ENCODE measurements around the gene UVSSA. TPM values are rescaled to one million over a fixed set of nuclear protein-coding genes. Genes with fewer than 3 reads are reported as not detected.

UVSSA gene
- total RNA-seq, 1 donor from 2014 or later = 22.1 TPM

- no peak for DNase-seq (ENCODE audit: low spot score)
- TF ChIP-seq CTCF (IDR thresholded peaks at IDR 0.05; ENCODE audit: unreplicated experiment) = no peak
- H3K9me3 Mint-ChIP-seq (ENCODE audit: unreplicated experiment) = no peaks in the 10 kb centered on the region
- H3K4me1 Mint-ChIP-seq (ENCODE audit: unreplicated experiment) = no peaks in the 10 kb centered on the region
- no peak overlapping the region for H3K4me3 Mint-ChIP-seq (ENCODE audit: unreplicated experiment)
- peaks cover 2% of the 10 kb centered on the region for H3K27me3 Mint-ChIP-seq (ENCODE audit: unreplicated experiment)
- H3K27ac Mint-ChIP-seq (ENCODE audit: unreplicated experiment) = no peak overlapping the region
- no peaks in the 10 kb centered on the region for H3K36me3 Mint-ChIP-seq (ENCODE audit: low read depth, unreplicated experiment)
Measured at GRCh38 chr4:1365271-1366178, 18.5 kb downstream of the UVSSA start.

- no peak for DNase-seq (ENCODE audit: low spot score)
- Mint-ChIP-seq H3K27me3 (ENCODE audit: unreplicated experiment) (peaks cover 2% of the 10 kb centered on the region), H3K4me3 (ENCODE audit: unreplicated experiment) (no peak overlapping the region), H3K4me1 (ENCODE audit: unreplicated experiment) (no peaks in the 10 kb centered on the region), H3K27ac (ENCODE audit: unreplicated experiment) (no peak overlapping the region), H3K36me3 (ENCODE audit: low read depth, unreplicated experiment) (no peaks in the 10 kb centered on the region), H3K9me3 (ENCODE audit: unreplicated experiment) (no peaks in the 10 kb centered on the region)
- TF ChIP-seq CTCF (IDR thresholded peaks at IDR 0.05; ENCODE audit: unreplicated experiment) = no peak
Measured at GRCh38 chr4:1366371-1367229, 19.6 kb downstream of the UVSSA start.

- no peak overlapping the region for H3K27ac Mint-ChIP-seq (ENCODE audit: unreplicated experiment)
- no peaks in the 10 kb centered on the region for H3K9me3 Mint-ChIP-seq (ENCODE audit: unreplicated experiment)
- H3K4me1 Mint-ChIP-seq (ENCODE audit: unreplicated experiment) = no peaks in the 10 kb centered on the region
- DNase-seq (ENCODE audit: low spot score) = no peak
- no peaks in the 10 kb centered on the region for H3K27me3 Mint-ChIP-seq (ENCODE audit: unreplicated experiment)
- no peaks in the 10 kb centered on the region for H3K36me3 Mint-ChIP-seq (ENCODE audit: low read depth, unreplicated experiment)
- no peak for TF ChIP-seq CTCF (IDR thresholded peaks at IDR 0.05; ENCODE audit: unreplicated experiment)
- no peak overlapping the region for H3K4me3 Mint-ChIP-seq (ENCODE audit: unreplicated experiment)
Measured at GRCh38 chr4:1367230-1367935, 20.4 kb downstream of the UVSSA start.

GRCh38 chr4:1367936-1368289, 20.9 kb downstream of the UVSSA start:
- Mint-ChIP-seq H3K36me3 (ENCODE audit: low read depth, unreplicated experiment) (no peaks in the 10 kb centered on the region), H3K4me3 (ENCODE audit: unreplicated experiment) (no peak overlapping the region), H3K27me3 (ENCODE audit: unreplicated experiment) (no peaks in the 10 kb centered on the region), H3K27ac (ENCODE audit: unreplicated experiment) (no peak overlapping the region), H3K9me3 (ENCODE audit: unreplicated experiment) (no peaks in the 10 kb centered on the region), H3K4me1 (ENCODE audit: unreplicated experiment) (no peaks in the 10 kb centered on the region)
- TF ChIP-seq CTCF (IDR thresholded peaks at IDR 0.05; ENCODE audit: unreplicated experiment) = no peak
- DNase-seq (ENCODE audit: low spot score) = no peak

Measured in endothelial cell (in vitro differentiated cells).